GM12892 (cell line): ENCODE measurements around the gene FAF1.

ENCODE experiments used
- POLR2A ChIP-seq: IDR thresholded peaks from 2 replicates; pipeline ENCODE4 v1.6.1; 2011; ENCODE audit warnings: low read depth, low read length, control low read depth
- POLR2AphosphoS5 ChIP-seq: IDR thresholded peaks from 2 replicates; pipeline ENCODE4 v1.6.1; 2011; ENCODE audit warnings: low read depth, low read length, control low read depth

DNA sequence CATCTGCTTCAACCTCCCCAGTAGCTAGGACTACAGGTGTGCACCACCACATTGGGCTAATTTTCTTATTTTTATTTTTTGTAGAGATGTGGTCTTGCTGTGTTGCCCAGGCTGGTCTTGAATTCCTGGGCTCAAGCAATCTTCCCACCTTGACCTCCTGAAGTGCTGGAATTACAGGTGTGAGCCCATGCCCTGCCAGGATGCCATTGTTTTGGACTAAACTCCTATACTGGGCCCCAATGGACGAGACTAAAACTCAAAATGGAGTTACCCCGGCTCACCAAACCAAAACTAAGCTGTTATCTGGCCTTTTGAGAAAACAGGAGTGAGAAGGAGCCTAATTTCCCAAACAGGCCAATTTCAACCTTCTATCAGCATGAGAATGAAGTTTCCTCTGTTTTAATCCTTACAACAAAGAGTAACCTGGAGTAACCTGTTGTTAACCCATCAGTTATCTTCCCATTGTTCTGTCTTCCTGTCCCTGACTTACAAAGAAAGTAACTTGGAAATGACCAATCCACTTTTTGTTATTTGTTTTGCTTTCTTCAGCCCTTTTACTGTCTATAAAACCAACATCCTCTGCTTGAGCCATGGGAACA lies 566.4 kb downstream of the FAF1 start:
- no peak for TF ChIP-seq POLR2A
- no peak for TF ChIP-seq POLR2AphosphoS5
